IPS DF 19.7 (cell line): Measurements from ENCODE around the gene DEPDC5.

ENCODE experiments used
- DNase-seq: peaks from one replicate; pipeline ENCODE4 v3.0.0-alpha.2; 2013; ENCODE audit warnings: low read depth, low spot score

The DEPDC5 gene

GRCh38 chr22:31852691-31853421, 99.0 kb downstream of the DEPDC5 start:
- DNase-seq, result no peak

DNA sequence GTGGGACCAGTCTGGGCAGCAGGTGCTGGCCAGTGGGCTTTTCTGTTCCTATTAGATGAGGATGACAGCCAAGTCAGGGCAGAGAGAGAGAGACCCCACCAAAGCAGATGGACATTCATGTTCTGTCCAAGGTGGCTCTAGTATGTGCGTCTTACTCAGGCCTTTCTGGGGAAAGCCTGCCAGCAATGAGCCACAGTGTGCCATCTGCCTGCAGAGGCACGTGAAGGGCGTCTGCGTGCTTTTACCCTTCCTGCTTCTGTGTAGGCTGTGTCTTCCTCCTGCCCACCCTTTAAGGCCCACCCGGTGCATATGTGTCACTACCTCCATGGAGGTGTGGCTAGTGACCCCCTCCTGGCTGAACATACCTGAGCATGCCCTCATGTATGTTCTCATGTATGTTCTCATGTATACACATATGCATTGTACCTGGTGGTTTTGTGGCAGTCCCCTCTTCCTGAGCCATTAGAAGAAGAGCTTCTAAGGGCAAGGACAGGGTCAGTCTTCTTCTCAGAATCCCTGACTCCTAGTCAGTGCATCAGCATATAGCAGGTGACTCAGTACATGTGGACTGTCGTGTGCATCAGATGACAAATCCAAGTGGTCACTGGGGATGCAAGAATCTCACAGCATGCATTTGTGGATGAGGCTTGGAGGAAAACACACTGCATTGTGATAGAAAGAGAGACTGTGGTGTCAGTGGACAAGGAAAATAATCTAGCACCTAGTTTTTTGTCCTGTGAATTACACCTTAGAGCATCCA, 100.1 kb downstream of the DEPDC5 start:
- DNase-seq, result no peak

DNA sequence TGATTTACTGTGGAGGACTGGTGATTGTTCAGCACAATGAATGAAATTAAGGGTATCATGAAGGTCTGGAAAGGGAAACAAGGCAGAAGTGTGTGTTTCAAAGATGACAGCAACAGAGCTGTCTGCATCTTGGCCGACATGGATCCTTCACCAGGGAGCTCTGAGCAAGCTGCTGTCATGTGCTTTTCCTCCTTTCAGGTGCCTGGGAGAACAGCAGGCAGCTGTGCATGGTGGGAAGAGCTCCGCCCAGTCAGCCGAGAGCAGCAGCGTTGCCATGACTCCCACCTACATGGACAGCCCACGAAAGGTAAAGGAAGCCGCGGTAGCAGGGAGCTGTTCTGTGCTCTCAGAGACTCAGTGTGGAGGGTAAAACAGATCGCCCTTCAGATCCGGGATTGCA, 103.4 kb downstream of the DEPDC5 start:
- peak; percentile 83 for DNase-seq

DNA sequence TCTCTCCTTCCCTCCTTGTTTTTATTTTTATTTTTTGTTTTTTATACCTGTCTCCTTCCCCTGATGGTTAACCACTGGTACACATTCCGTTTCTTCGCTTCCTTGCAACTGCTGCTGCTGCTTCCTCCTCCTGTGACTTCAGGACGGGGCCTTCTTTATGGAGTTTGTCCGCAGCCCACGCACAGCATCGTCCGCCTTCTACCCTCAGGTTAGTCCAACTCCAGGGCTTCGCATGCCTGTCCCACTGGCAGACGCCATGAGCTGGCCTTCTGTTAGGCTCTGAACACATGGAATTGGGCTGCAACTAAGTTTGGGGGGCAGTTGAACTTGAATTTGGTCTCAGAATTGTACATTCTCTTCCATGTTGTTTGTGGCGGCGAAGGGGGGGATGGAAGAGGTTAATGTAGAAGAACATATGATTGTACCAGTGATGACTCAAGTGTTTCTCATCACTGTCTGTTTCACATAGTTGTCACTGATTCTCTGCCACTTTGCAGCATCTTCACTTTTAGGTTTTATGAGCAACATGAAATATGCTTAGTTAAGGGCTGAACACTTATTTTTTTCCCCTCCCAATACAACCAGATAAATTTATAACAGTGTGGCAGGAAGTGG, 107.5 kb downstream of the DEPDC5 start:
- no peak for DNase-seq

DNA sequence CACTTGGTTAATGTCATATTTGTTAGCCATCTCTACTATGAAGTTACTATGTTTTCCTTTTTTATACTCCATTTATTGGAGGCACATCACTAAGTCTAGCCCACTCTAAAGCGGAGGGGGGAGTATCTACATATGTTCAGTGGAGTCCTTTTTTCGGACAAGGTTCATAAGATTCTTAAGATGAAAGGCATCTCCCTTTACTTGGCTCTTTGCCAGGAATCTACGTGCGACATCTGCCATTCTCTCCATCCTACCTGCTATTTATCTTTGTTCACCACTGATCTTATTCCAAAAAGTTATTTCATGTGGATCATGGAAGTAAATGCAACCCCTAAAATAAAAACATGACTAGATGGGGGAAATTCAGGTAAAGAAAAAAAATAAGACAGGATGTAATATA, 113.1 kb downstream of the DEPDC5 start:
- no peak for DNase-seq

- no peak for DNase-seq
Measured at GRCh38 chr22:31867386-31868153, 113.8 kb downstream of the DEPDC5 start.

DNA sequence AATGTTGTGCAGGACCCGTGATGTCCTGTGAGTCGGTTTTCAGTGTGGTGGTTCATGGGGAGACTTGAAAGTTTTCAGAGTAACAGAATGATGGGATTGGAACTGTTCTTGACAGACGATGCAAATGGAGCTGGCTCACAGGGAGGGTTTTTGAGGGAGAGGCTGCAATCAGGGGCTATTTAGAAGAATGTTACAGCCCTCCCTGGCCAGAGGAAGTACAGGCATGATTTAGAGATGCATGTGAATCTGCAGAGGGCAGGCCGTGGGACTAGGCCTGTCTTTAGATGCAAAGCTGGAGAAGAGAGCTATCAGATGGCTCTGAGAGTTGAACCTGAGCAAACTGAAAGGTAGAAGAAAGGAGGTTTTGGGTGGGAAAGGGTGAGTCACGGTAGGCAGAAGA, 115.9 kb downstream of the DEPDC5 start:
- DNase-seq, result no peak

DNA sequence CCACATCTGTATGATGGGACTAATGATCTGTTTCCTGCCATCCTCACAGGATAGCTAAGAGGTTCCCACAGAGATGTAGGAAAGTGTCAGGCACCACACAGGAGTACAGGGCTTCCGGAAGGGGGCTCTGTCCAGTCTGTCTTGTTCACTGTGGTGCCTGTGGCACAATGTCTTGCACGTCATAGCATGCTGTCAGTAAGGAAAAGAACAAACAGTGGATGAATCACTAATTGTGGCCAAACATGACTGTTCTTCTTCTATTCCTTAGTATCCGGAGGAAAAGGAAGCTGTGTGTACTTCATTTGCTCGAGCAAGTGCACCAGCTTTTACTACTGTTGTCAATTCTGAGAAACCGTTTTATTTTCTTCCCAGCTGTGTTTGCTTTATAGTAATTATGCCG, 117.1 kb downstream of the DEPDC5 start:
- no peak for DNase-seq

- DNase-seq, result no peak
Measured at GRCh38 chr22:31871480-31871879, 117.7 kb downstream of the DEPDC5 start.

GRCh38 chr22:31872209-31872608, 118.4 kb downstream of the DEPDC5 start:
- DNase-seq, result no peak

GRCh38 chr22:31874821-31875220, 121.0 kb downstream of the DEPDC5 start:
- no peak for DNase-seq

GRCh38 chr22:31876156-31876920, 122.5 kb downstream of the DEPDC5 start:
- DNase-seq, result no peak

- DNase-seq, result no peak
Measured at GRCh38 chr22:31879585-31879984, 125.8 kb downstream of the DEPDC5 start.

DNA sequence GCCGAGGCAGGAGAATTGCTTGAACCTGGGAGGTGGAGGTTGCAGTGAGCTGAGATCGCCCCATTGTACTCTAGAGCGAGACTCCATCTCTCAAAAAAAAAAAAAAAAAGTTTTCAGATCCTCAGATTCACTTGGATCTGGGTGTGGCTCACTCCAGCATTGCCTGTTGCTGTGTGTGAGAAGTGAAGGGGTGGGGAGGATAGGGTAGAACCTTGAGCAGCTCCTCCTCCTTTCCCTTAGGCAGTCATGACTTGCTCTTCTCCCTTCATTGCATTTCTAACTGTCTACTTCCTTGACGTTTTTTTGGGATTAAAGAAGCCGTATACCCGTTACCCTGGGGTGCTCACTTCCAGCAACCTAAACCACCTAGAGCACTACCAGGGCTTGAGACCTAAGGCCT, 127.4 kb downstream of the DEPDC5 start:
- no peak for DNase-seq

GRCh38 chr22:31881865-31882264, 128.0 kb downstream of the DEPDC5 start:
- no peak for DNase-seq

GRCh38 chr22:31882971-31883370, 129.2 kb downstream of the DEPDC5 start:
- DNase-seq, result no peak

- DNase-seq, result no peak
Measured at GRCh38 chr22:31883989-31884388, 130.2 kb downstream of the DEPDC5 start.

GRCh38 chr22:31891366-31892079, 137.7 kb downstream of the DEPDC5 start:
- no peak for DNase-seq

- DNase-seq, result no peak
Measured at GRCh38 chr22:31892080-31892433, 138.2 kb downstream of the DEPDC5 start.

- DNase-seq, result no peak
Measured at GRCh38 chr22:31893460-31893859, 139.6 kb downstream of the DEPDC5 start.
